Panc1 (cell line): Measurements from ENCODE around the gene HS6ST3. TPM values are rescaled to one million over a fixed set of nuclear protein-coding genes. Genes with fewer than 3 reads are reported as not detected.

ENCODE experiments used
- ATAC-seq: fragments of 200-7000 bp; cut with Tn5 transposase; 2 replicates; pipeline ENCODE4 v1.9.1; 2020; ENCODE audit warnings: mild to moderate bottlenecking, moderate library complexity
- BruUV-seq: library from RNA; stranded (reverse); fragments of 400-500 nt; replicated peaks from 2 replicates; lab custom pipeline; 2021; lab: Mats Ljungman, UMichigan
- CTCF ChIA-PET: fragments of 300-600 bp; sonication (Branson Sonifier 250); formaldehyde crosslinking; loops from one replicate; lab custom pipeline; 2022; ENCODE audit warnings: antibody characterized with exemption; lab: Charles Lee
- POLR2A ChIA-PET: fragments of 300-600 bp; sonication (Branson Sonifier 250); formaldehyde crosslinking; loops from one replicate; lab custom pipeline; 2022; ENCODE audit warnings: antibody characterized with exemption; lab: Charles Lee
- DNase-seq: peaks from one replicate; pipeline ENCODE4 v3.0.0-alpha.2; 2010; ENCODE audit warnings: low read depth, low spot score
- H3K27ac ChIP-seq: 2 replicates; pipeline ENCODE4 v1.5.1; 2011; ENCODE audit warnings: mild to moderate bottlenecking, low read length, inconsistent platforms
- H3K27me3 ChIP-seq: fragments of 200-500 bp; sonication (Bioruptor generic); 2 replicates; pipeline ENCODE4 v1.6.0; 2014; ENCODE audit warnings: low read length, inconsistent platforms; ENCODE audit not compliant: control insufficient read depth, insufficient read depth
- H3K36me3 ChIP-seq: fragments of 200-500 bp; sonication (Bioruptor generic); 2 replicates; pipeline ENCODE4 v1.5.1; 2014; ENCODE audit warnings: inconsistent platforms, mild to moderate bottlenecking, low read length, moderate library complexity; ENCODE audit not compliant: control insufficient read depth, insufficient read depth
- H3K4me1 ChIP-seq: 2 replicates; pipeline ENCODE4 v1.5.1; 2011; ENCODE audit warnings: inconsistent platforms, mild to moderate bottlenecking, low read length, moderate library complexity; ENCODE audit not compliant: control insufficient read depth, insufficient read depth
- H3K4me3 ChIP-seq, 2 experiments: 2 replicates each; pipeline ENCODE4 v1.5.1; 2011 to 2012; ENCODE audit warnings: low read depth in 2 of 2, low read length in 2 of 2, mild to moderate bottlenecking in 2 of 2, inconsistent platforms in 1 of 2, moderate library complexity in 1 of 2
- H3K9me3 ChIP-seq: fragments of 200-500 bp; sonication (Bioruptor generic); 2 replicates; pipeline ENCODE4 v1.5.1; 2014; ENCODE audit warnings: low read depth, mild to moderate bottlenecking, inconsistent platforms, low read length, moderate library complexity; ENCODE audit not compliant: control insufficient read depth, insufficient read depth
- CTCF ChIP-seq: fragments of 450-650 bp; IDR thresholded peaks from 2 replicates; pipeline ENCODE4 v1.5.1; 2017; ENCODE audit warnings: mild to moderate bottlenecking
- POLR2AphosphoS5 ChIP-seq: IDR thresholded peaks from 2 replicates; pipeline ENCODE4 v1.6.1; 2012; ENCODE audit warnings: mild to moderate bottlenecking, low read depth, low read length, moderate library complexity
- REST ChIP-seq, 2 experiments: IDR thresholded peaks; 2 replicates each; pipeline ENCODE4 v1.6.1; 2011 to 2012; ENCODE audit warnings: low read depth in 2 of 2, control low read depth in 1 of 2, low read length in 1 of 2, mild to moderate bottlenecking in 1 of 2, moderate library complexity in 1 of 2; ENCODE audit not compliant: insufficient read depth in 1 of 2
- SIN3A ChIP-seq: IDR thresholded peaks from 2 replicates; pipeline ENCODE4 v1.6.1; 2012; ENCODE audit warnings: low read depth, mild to moderate bottlenecking, low read length, moderate library complexity, borderline replicate concordance; ENCODE audit not compliant: insufficient read depth
- TCF7L2 ChIP-seq: IDR thresholded peaks from 2 replicates; pipeline ENCODE4 v1.6.1; 2011; ENCODE audit warnings: mild to moderate bottlenecking, low read depth, low read length, inconsistent platforms
- in situ Hi-C: cut with HindIII; loops from 2 replicates; pipeline ENCODE4 v1.10.0; 2016; ENCODE audit warnings: low sequenced_read_pairs, low pct_unique_long_range_greater_than_20kb
- intact Hi-C: fragments of 100-400 bp; cut with micrococcal nuclease; formaldehyde crosslinking; loops from one replicate; pipeline ENCODE4 v1.10.0; 2022; ENCODE audit not compliant: unreplicated experiment
- total RNA-seq: library from RNA; stranded (reverse); gene quantifications from one replicate; pipeline ENCODE4 v1.2.1, GENCODE V29; 2021; ENCODE audit not compliant: unreplicated experiment

Gene HS6ST3
- total RNA-seq, 1 experiment from 2014 or later: 0.13 TPM

GRCh38 chr13:96672016-96672415 lies 582.1 kb downstream of the HS6ST3 start:
- Histone ChIP-seq H3K36me3 (no peaks in the 10 kb centered on the region), H3K4me3 (no peak overlapping the region), H3K9me3 (no peaks in the 10 kb centered on the region), H3K27me3 (no peaks in the 10 kb centered on the region), H3K4me1 (no peaks in the 10 kb centered on the region), H3K27ac (no peak overlapping the region)
- ChIA-PET CTCF (no interaction called here), POLR2A (no interaction called here)
- ATAC-seq: no peak
- no peak for DNase-seq
- TF ChIP-seq REST (IDR thresholded peaks at IDR 0.05; ENCODE audit: insufficient read depth in 1 of 2, low read depth in 2 of 2, low read length in 1 of 2) (no peak), CTCF (no peak), POLR2AphosphoS5 (no peak), TCF7L2 (no peak), SIN3A (no peak)
- in situ Hi-C loops: no loop called here
- BruUV-seq: no TSS peak
- intact Hi-C loops: no loop called here

- no peak for ATAC-seq
- BruUV-seq: no TSS peak
- no peak for DNase-seq
- CTCF ChIA-PET: no interaction called here
- no peaks in the 10 kb centered on the region for H3K27me3 ChIP-seq
- H3K27ac ChIP-seq: no peak overlapping the region
- no peak overlapping the region for H3K4me3 ChIP-seq
- intact Hi-C loops: no loop called here
- H3K4me1 ChIP-seq: no peaks in the 10 kb centered on the region
- in situ Hi-C loops: no loop called here
- H3K9me3 ChIP-seq: no peaks in the 10 kb centered on the region
- H3K36me3 ChIP-seq: no peaks in the 10 kb centered on the region
- TF ChIP-seq TCF7L2 (no peak), REST (IDR thresholded peaks at IDR 0.05; ENCODE audit: insufficient read depth in 1 of 2, low read depth in 2 of 2, low read length in 1 of 2) (no peak), CTCF (no peak), POLR2AphosphoS5 (no peak), SIN3A (no peak)
- POLR2A ChIA-PET: no interaction called here
These were observed 583.9 kb downstream of the HS6ST3 start for GRCh38 chr13:96673825-96674224.
